ENCODE measurements around the gene MYBPH. TPM values are rescaled to one million over a fixed set of nuclear protein-coding genes. Genes with fewer than 3 reads are reported as not detected.

Gene MYBPH
- total RNA-seq, 2 donors from 2014 or later, result not detected

DNA sequence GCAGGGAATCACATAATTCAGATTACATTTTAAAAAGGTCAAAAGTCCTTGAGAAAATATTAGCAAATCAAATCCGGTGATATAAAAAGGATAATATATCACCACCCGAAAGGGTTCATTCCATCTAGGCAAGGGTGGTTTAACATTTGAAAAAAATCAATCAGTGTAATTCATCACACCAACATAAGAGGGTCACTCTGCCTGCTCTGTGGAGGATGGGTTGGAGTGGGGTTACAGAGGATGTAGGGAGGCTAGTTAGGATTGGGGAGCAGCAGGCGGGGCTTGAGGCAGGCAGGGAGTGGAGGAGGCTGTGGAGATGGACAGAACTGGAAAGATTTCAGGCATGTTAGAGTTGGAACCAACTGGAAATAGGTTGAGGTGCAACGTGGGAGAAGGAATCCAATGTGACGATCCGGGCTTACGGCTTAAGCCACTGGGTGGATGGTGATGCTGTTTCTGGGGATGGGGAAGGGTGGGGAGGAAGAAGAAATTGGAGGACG, 35.6 kb downstream of the MYBPH start:
- H3K4me1 ChIP-seq, result no peaks in the 10 kb centered on the region
- no peak overlapping the region for H3K4me3 ChIP-seq
- no peak overlapping the region for H3K27ac ChIP-seq
- no peak overlapping the region for H3K9ac ChIP-seq (ENCODE audit: low read depth in 2 of 2, low read length in 2 of 2)
- no peaks in the 10 kb centered on the region for H3K9me3 ChIP-seq
- no peak for DNase-seq
- no peaks in the 10 kb centered on the region for H3K27me3 ChIP-seq
- TF ChIP-seq, protein P1, sequence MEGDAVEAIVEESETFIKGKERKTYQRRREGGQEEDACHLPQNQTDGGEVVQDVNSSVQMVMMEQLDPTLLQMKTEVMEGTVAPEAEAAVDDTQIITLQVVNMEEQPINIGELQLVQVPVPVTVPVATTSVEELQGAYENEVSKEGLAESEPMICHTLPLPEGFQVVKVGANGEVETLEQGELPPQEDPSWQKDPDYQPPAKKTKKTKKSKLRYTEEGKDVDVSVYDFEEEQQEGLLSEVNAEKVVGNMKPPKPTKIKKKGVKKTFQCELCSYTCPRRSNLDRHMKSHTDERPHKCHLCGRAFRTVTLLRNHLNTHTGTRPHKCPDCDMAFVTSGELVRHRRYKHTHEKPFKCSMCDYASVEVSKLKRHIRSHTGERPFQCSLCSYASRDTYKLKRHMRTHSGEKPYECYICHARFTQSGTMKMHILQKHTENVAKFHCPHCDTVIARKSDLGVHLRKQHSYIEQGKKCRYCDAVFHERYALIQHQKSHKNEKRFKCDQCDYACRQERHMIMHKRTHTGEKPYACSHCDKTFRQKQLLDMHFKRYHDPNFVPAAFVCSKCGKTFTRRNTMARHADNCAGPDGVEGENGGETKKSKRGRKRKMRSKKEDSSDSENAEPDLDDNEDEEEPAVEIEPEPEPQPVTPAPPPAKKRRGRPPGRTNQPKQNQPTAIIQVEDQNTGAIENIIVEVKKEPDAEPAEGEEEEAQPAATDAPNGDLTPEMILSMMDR (IDR thresholded peaks at IDR 0.05), result no peak
- intact Hi-C loops (cut with DNase I), result no loop called here
- H3K36me3 ChIP-seq, result no peaks in the 10 kb centered on the region

DNA sequence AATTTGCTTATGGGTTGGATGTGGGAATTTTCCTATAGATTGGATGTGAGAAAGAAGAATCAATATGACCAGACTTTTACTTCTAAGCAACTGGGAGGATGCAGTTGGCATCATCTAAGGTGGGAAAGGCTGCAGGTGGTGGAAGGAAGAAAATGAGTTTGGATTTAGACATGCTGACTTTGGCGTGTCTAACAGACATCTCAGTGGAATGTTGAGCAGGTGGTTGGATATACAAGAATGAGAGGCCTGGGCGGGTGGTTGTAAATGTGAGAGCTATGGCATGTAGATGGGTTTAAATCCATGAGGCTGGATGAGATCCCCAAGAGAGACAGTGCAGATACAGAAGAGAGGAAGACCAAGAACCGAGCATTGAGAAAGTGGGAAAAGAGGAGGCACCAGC, 37.6 kb downstream of the MYBPH start:
- no peaks in the 10 kb centered on the region for H3K9me3 ChIP-seq
- intact Hi-C loops (cut with DNase I), result no loop called here
- no peak for DNase-seq
- no peaks in the 10 kb centered on the region for H3K36me3 ChIP-seq
- H3K4me3 ChIP-seq, result no peak overlapping the region
- no peaks in the 10 kb centered on the region for H3K27me3 ChIP-seq
- TF ChIP-seq, protein P1 (IDR thresholded peaks at IDR 0.05), result no peak
- H3K4me1 ChIP-seq, result no peaks in the 10 kb centered on the region
- no peak overlapping the region for H3K27ac ChIP-seq
- H3K9ac ChIP-seq (ENCODE audit: low read depth in 2 of 2, low read length in 2 of 2), result no peak overlapping the region

DNA sequence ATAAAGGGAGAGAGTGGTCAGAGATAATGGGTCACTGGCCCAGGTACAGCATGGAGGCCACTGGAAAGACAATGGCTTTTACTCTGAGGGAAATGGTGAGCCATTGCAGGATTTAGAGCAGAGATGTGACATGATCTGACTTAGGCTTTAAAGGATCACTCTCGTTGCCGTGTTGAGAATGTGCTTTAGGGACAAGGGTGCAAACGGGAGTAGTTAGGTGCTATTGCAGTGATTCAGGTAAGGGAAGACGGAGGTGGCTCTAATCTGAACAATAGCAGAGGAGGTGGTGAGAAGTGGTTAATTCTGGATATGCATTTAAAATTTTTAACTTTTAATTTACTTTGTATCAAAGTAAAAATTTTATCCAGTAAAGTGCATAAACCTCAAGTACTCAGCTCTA, 38.3 kb downstream of the MYBPH start:
- Histone ChIP-seq H3K27me3 (no peaks in the 10 kb centered on the region), H3K4me1 (no peaks in the 10 kb centered on the region), H3K36me3 (no peaks in the 10 kb centered on the region), H3K9ac (ENCODE audit: low read depth in 2 of 2, low read length in 2 of 2) (no peak overlapping the region), H3K4me3 (no peak overlapping the region), H3K9me3 (no peaks in the 10 kb centered on the region), H3K27ac (no peak overlapping the region)
- TF ChIP-seq, protein P1 (IDR thresholded peaks at IDR 0.05), result no peak
- intact Hi-C loops (cut with DNase I), result no loop called here
- no peak for DNase-seq

DNA sequence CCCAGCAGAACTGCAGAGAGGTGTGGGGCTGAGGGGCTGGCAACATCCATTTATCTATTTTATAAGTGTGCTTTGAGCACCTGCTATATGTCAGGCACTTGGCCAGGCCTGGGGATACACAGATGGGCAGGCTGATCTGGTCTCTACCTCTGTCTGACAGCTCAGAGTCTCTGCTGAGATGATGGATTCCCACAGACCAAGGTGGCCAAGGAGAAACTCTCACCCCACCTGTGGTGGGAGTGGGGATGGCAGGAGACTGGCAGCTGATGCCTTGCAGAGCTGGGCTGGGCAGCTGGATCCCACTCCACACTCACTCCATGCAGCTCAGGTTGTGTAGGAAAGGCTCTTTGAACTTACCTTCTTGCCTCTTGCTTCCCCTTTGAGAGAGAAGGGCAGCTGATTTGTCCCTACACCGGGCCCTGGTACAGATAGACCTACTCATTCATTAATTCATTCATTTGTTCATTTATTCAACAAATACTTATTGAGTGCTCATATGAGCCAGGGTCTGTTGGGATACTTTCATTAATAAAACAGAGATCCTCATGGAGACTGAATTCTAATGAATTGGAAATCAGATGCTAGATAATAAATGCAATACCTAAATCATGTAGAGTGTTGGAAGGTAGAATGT, 39.1 kb downstream of the MYBPH start:
- TF ChIP-seq, protein P1 (IDR thresholded peaks at IDR 0.05), result no peak
- Histone ChIP-seq H3K27me3 (no peaks in the 10 kb centered on the region), H3K36me3 (no peaks in the 10 kb centered on the region), H3K4me3 (no peak overlapping the region), H3K27ac (no peak overlapping the region), H3K9me3 (no peaks in the 10 kb centered on the region), H3K4me1 (no peaks in the 10 kb centered on the region), H3K9ac (ENCODE audit: low read depth in 2 of 2, low read length in 2 of 2) (no peak overlapping the region)
- no peak for DNase-seq
- intact Hi-C loops (cut with DNase I), result no loop called here

DNA sequence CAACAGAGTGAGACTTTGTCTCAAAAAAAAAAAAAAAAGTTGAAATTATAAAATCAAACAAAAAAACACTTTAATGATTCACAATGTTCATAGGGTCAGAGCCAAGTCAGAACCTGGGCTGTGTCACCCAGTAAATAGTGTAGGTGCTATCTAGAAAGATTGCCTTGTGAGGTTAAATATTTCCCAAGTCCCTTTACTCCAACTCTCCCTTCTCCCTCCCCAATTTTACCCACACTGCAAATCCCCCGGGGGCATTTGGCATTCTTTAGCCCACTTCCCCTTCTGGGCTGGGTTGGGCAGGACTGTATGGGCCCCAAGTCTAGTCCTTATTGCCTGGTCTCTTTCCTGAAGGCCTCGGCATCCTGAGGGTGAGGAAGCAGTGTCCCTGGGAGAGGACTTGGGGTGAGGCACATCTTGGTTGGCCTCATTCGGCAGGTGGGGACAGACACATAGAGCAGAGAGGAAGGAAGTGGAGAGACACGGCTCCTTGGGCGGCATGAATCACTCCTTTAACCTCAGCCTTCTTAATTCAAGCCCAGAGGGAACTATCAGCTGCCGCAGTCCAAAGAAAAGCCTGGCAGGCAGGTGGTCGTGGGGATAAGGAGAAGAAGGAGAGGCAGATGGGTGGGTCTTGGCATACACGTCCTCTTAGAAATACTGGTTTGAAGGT, 39.9 kb downstream of the MYBPH start:
- no peaks in the 10 kb centered on the region for H3K9me3 ChIP-seq
- intact Hi-C loops (cut with DNase I), result no loop called here
- no peak for DNase-seq
- no peaks in the 10 kb centered on the region for H3K4me1 ChIP-seq
- H3K9ac ChIP-seq (ENCODE audit: low read depth in 2 of 2, low read length in 2 of 2), result no peak overlapping the region
- H3K4me3 ChIP-seq, result no peak overlapping the region
- TF ChIP-seq, protein P1 (IDR thresholded peaks at IDR 0.05), result no peak
- H3K36me3 ChIP-seq, result no peaks in the 10 kb centered on the region
- H3K27ac ChIP-seq, result no peak overlapping the region
- H3K27me3 ChIP-seq, result no peaks in the 10 kb centered on the region
